ENCODE results near the gene ZKSCAN5. TPM values are rescaled to one million over a fixed set of nuclear protein-coding genes. Genes with fewer than 3 reads are reported as not detected.

The ZKSCAN5 gene
- polyA plus RNA-seq (2013), result 7.3 TPM

GRCh38 chr7:99504603-99505323, at the start of gene ZKSCAN5:
Gene ZKSCAN5, plus strand, starts transcription at chr7:99504662. Its CDS starts 1,383 bp downstream, at chr7:99506045.
- Histone ChIP-seq H3K27ac (ENCODE audit: insufficient read depth in 1 of 2, low read depth in 1 of 2, low read length in 2 of 2, poor library complexity in 1 of 2, severe bottlenecking in 2 of 2) (peak within 1 kb of the TSS; percentile 85 to 96), H3K4me3 (ENCODE audit: control insufficient read depth in 1 of 7, extremely low read depth in 1 of 7, insufficient read depth in 4 of 7, low read depth in 2 of 7, low read length in 6 of 7) (peak within 1 kb of the TSS; percentile 86 to 98 (median 92)), H3K4me1 (ENCODE audit: control extremely low read depth in 1 of 4, control insufficient read depth in 4 of 4, insufficient read depth in 4 of 4, low read length in 3 of 4) (peaks cover 6 to 30% (median 24%) of the 10 kb centered on the region in 4 experiments), H3K27me3 (replicated peaks in 2 of 5; ENCODE audit: control insufficient read depth in 4 of 5, insufficient read depth in 5 of 5, low read length in 4 of 5) (no peaks in the 10 kb centered on the region), H3K9me3 (ENCODE audit: control extremely low read depth in 1 of 5, control insufficient read depth in 4 of 5, insufficient read depth in 2 of 5, low read depth in 1 of 5, low read length in 4 of 5) (no peaks in the 10 kb centered on the region), H3K36me3 (ENCODE audit: control insufficient read depth in 4 of 4, insufficient read depth in 4 of 4, low read length in 3 of 4) (no peaks in the 10 kb centered on the region)
- 0% methylated on average over 21 of the region's 53 CpGs for WGBS (ENCODE audit: insufficient coverage)
- DNase-seq, result peak; percentile 97 to 98 (median 98)
- ChIA-PET CTCF (interaction anchor here (0.8 to 1.3 kb wide), 5 partner anchors 9 to 414 kb away, joined by 3 to 5 read pairs (median 4); partner anchors contain the start of gene ZNF789), POLR2A (interaction anchor here (0.6 to 1.4 kb wide), 7 partner anchors 11 to 618 kb away, joined by 3 to 5 read pairs (median 3); partner anchors contain the start of genes ATP5MF and ZNF655)

- 92% methylated on average over 7 of the region's 9 CpGs for WGBS (ENCODE audit: insufficient coverage)
- H3K9me3 ChIP-seq (ENCODE audit: control extremely low read depth in 1 of 5, control insufficient read depth in 4 of 5, insufficient read depth in 2 of 5, low read depth in 1 of 5, low read length in 4 of 5), result peaks cover 0 to 2% (median 0%) of the 10 kb centered on the region in 5 experiments
- H3K4me3 ChIP-seq (ENCODE audit: control insufficient read depth in 1 of 7, extremely low read depth in 1 of 7, insufficient read depth in 4 of 7, low read depth in 2 of 7, low read length in 6 of 7), result no peak overlapping the region
- CTCF ChIA-PET, result interaction anchor here (1.0 to 1.8 kb wide), 3 partner anchors 8 to 122 kb away, joined by 3 to 4 read pairs (median 3); no protein-coding TSS in a partner anchor
- POLR2A ChIA-PET, result no interaction called here
- H3K27me3 ChIP-seq (replicated peaks in 2 of 5; ENCODE audit: control insufficient read depth in 4 of 5, insufficient read depth in 5 of 5, low read length in 4 of 5), result no peaks in the 10 kb centered on the region
- H3K36me3 ChIP-seq (ENCODE audit: control insufficient read depth in 4 of 4, insufficient read depth in 4 of 4, low read length in 3 of 4), result peaks cover 0 to 96% (median 73%) of the 10 kb centered on the region in 4 experiments
- no peaks in the 10 kb centered on the region for H3K4me1 ChIP-seq (ENCODE audit: control extremely low read depth in 1 of 4, control insufficient read depth in 4 of 4, insufficient read depth in 4 of 4, low read length in 3 of 4)
- no peak for DNase-seq
- no peak overlapping the region for H3K27ac ChIP-seq (ENCODE audit: insufficient read depth in 1 of 2, low read depth in 1 of 2, low read length in 2 of 2, poor library complexity in 1 of 2, severe bottlenecking in 2 of 2)
Measured at GRCh38 chr7:99455874-99456273, 48.6 kb upstream of the ZKSCAN5 start.

DNA sequence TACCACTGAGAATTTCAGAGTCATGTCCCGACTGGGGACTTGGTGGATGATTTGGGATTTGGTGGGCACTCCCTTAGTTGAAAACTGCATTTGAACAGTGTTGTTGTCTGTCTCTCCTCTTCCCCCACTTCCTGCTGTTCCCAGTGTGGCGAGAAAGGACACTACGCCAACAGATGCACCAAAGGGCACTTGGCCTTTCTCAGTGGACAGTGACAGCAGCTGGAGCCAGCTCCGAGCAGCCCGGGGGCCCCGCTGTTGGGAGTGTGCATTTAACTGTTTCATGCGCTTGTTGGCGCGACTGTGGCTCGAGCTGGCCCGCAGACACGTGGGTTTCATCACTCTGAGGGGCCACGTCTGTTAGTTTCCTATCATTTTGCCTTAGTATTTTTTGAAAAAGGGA, 48.2 kb upstream of the ZKSCAN5 start:
- Histone ChIP-seq H3K9me3 (ENCODE audit: control extremely low read depth in 1 of 5, control insufficient read depth in 4 of 5, insufficient read depth in 2 of 5, low read depth in 1 of 5, low read length in 4 of 5) (peaks cover 0 to 2% (median 0%) of the 10 kb centered on the region in 5 experiments), H3K27me3 (replicated peaks in 2 of 5; ENCODE audit: control insufficient read depth in 4 of 5, insufficient read depth in 5 of 5, low read length in 4 of 5) (no peaks in the 10 kb centered on the region), H3K4me3 (ENCODE audit: control insufficient read depth in 1 of 7, extremely low read depth in 1 of 7, insufficient read depth in 4 of 7, low read depth in 2 of 7, low read length in 6 of 7) (no peak overlapping the region), H3K27ac (ENCODE audit: insufficient read depth in 1 of 2, low read depth in 1 of 2, low read length in 2 of 2, poor library complexity in 1 of 2, severe bottlenecking in 2 of 2) (no peak overlapping the region), H3K4me1 (ENCODE audit: control extremely low read depth in 1 of 4, control insufficient read depth in 4 of 4, insufficient read depth in 4 of 4, low read length in 3 of 4) (no peaks in the 10 kb centered on the region), H3K36me3 (ENCODE audit: control insufficient read depth in 4 of 4, insufficient read depth in 4 of 4, low read length in 3 of 4) (peaks cover 0 to 95% (median 70%) of the 10 kb centered on the region in 4 experiments)
- ChIA-PET CTCF (interaction anchor here (1.0 to 1.8 kb wide), 3 partner anchors 8 to 123 kb away, joined by 3 to 4 read pairs (median 3); no protein-coding TSS in a partner anchor), POLR2A (no interaction called here)
- 93% methylated on average over 12 of the region's 13 CpGs for WGBS (ENCODE audit: insufficient coverage)
- DNase-seq, result no peak

- Histone ChIP-seq H3K4me3 (ENCODE audit: control insufficient read depth in 1 of 7, extremely low read depth in 1 of 7, insufficient read depth in 4 of 7, low read depth in 2 of 7, low read length in 6 of 7) (no peak overlapping the region), H3K9me3 (ENCODE audit: control extremely low read depth in 1 of 5, control insufficient read depth in 4 of 5, insufficient read depth in 2 of 5, low read depth in 1 of 5, low read length in 4 of 5) (peaks cover 0 to 2% (median 0%) of the 10 kb centered on the region in 5 experiments), H3K36me3 (ENCODE audit: control insufficient read depth in 4 of 4, insufficient read depth in 4 of 4, low read length in 3 of 4) (peaks cover 0 to 93% (median 66%) of the 10 kb centered on the region in 4 experiments), H3K27me3 (replicated peaks in 2 of 5; ENCODE audit: control insufficient read depth in 4 of 5, insufficient read depth in 5 of 5, low read length in 4 of 5) (no peaks in the 10 kb centered on the region), H3K4me1 (ENCODE audit: control extremely low read depth in 1 of 4, control insufficient read depth in 4 of 4, insufficient read depth in 4 of 4, low read length in 3 of 4) (no peaks in the 10 kb centered on the region), H3K27ac (ENCODE audit: insufficient read depth in 1 of 2, low read depth in 1 of 2, low read length in 2 of 2, poor library complexity in 1 of 2, severe bottlenecking in 2 of 2) (no peak overlapping the region)
- CTCF ChIA-PET, result no interaction called here
- no peak for DNase-seq
- POLR2A ChIA-PET, result no interaction called here
- 89% methylated on average over 5 of the region's 6 CpGs for WGBS (ENCODE audit: insufficient coverage)
Measured at GRCh38 chr7:99457050-99457649, 47.3 kb upstream of the ZKSCAN5 start.

- DNase-seq, result no peak
- Histone ChIP-seq H3K4me3 (ENCODE audit: control insufficient read depth in 1 of 7, extremely low read depth in 1 of 7, insufficient read depth in 4 of 7, low read depth in 2 of 7, low read length in 6 of 7) (no peak overlapping the region), H3K27me3 (replicated peaks in 2 of 5; ENCODE audit: control insufficient read depth in 4 of 5, insufficient read depth in 5 of 5, low read length in 4 of 5) (no peaks in the 10 kb centered on the region), H3K27ac (ENCODE audit: insufficient read depth in 1 of 2, low read depth in 1 of 2, low read length in 2 of 2, poor library complexity in 1 of 2, severe bottlenecking in 2 of 2) (no peak overlapping the region), H3K4me1 (ENCODE audit: control extremely low read depth in 1 of 4, control insufficient read depth in 4 of 4, insufficient read depth in 4 of 4, low read length in 3 of 4) (no peaks in the 10 kb centered on the region), H3K9me3 (ENCODE audit: control extremely low read depth in 1 of 5, control insufficient read depth in 4 of 5, insufficient read depth in 2 of 5, low read depth in 1 of 5, low read length in 4 of 5) (peaks cover 0 to 2% (median 0%) of the 10 kb centered on the region in 5 experiments), H3K36me3 (ENCODE audit: control insufficient read depth in 4 of 4, insufficient read depth in 4 of 4, low read length in 3 of 4) (peaks cover 3 to 90% (median 61%) of the 10 kb centered on the region in 4 experiments)
- POLR2A ChIA-PET, result no interaction called here
- 96% methylated on average over 24 of the region's 26 CpGs for WGBS (ENCODE audit: insufficient coverage)
- CTCF ChIA-PET, result no interaction called here
Measured at GRCh38 chr7:99457650-99458493, 46.6 kb upstream of the ZKSCAN5 start.

DNA sequence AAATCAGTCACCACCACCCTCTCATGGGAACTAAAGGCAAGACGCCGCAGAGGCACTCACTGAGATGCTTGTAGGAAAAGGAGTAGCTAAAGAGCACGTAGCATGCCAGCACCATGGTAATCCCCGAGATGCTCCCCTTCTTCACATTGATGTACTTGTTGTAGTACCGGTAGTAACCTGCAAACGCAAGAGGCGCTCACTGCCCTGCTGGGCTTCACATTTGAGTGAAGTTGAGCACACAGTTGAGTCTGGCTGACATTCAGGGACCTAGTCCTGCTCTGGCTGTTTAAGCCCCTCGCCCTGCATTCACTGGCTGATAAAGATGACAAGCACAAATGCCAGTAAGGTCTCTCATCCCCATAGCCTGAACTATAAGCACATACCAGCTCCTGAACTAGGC, 45.4 kb upstream of the ZKSCAN5 start:
- H3K36me3 ChIP-seq (ENCODE audit: control insufficient read depth in 4 of 4, insufficient read depth in 4 of 4, low read length in 3 of 4), result peaks cover 5 to 87% (median 58%) of the 10 kb centered on the region in 4 experiments
- WGBS (ENCODE audit: insufficient coverage), result 98% methylated on average over 8 of the region's 8 CpGs
- peaks cover 0 to 2% (median 0%) of the 10 kb centered on the region in 4 experiments for H3K4me1 ChIP-seq (ENCODE audit: control extremely low read depth in 1 of 4, control insufficient read depth in 4 of 4, insufficient read depth in 4 of 4, low read length in 3 of 4)
- H3K27me3 ChIP-seq (replicated peaks in 2 of 5; ENCODE audit: control insufficient read depth in 4 of 5, insufficient read depth in 5 of 5, low read length in 4 of 5), result no peaks in the 10 kb centered on the region
- ChIA-PET POLR2A (no interaction called here), CTCF (interaction anchor here (1.5 kb wide), 2 partner anchors 15 to 41 kb away, joined by 5 read pairs; partner anchors contain the start of gene ZNF394)
- peaks cover 0 to 2% (median 0%) of the 10 kb centered on the region in 5 experiments for H3K9me3 ChIP-seq (ENCODE audit: control extremely low read depth in 1 of 5, control insufficient read depth in 4 of 5, insufficient read depth in 2 of 5, low read depth in 1 of 5, low read length in 4 of 5)
- H3K4me3 ChIP-seq (ENCODE audit: control insufficient read depth in 1 of 7, extremely low read depth in 1 of 7, insufficient read depth in 4 of 7, low read depth in 2 of 7, low read length in 6 of 7), result no peak overlapping the region
- peak; percentile 19 to 54 (median 53) for DNase-seq
- no peak overlapping the region for H3K27ac ChIP-seq (ENCODE audit: insufficient read depth in 1 of 2, low read depth in 1 of 2, low read length in 2 of 2, poor library complexity in 1 of 2, severe bottlenecking in 2 of 2)

All from common myeloid progenitor, CD34-positive (primary cell).